GM12801 (cell line): ENCODE results near the gene TP53BP2.

Experiments used
- TF ChIP-seq, protein P1 (sequence below): IDR thresholded peaks from one replicate; pipeline ENCODE4 v1.5.1; 2011; ENCODE audit warnings: control low read depth; ENCODE audit not compliant: insufficient read length; ENCODE audit errors: extremely low read depth

The TP53BP2 gene

DNA sequence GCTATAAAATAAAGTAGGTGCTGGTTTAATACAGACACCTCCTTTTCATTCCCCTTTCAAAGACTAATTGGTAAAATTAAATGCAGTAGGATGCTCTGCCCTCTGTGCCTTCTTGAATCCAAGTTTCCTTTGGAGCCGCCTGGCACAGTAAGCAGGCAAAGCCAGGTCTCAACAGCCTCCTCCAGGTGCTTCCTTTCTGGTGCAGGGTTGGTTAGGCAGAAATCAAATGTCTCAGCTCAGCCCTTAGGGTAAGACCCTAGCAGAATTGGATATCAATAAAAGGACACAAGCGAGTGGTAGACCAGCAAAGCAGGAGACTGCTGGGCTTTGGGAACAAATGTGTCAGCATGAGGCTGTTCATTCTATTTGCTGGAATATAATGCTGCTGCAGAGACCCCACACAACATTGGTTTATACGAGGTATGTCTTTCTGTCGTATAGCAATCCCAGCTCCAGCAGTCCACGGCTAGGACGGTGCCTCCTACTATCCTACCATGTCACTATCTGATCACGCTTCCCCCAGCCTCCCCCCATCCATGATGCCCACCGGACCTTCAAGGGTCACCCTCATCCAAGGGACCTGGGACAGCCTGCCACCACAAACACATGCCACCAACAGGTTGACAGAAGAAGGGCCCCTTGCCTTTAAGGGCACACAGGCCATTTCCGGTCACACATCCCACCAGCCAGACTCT, 75.0 kb downstream of the TP53BP2 start:
- TF ChIP-seq, protein P1, sequence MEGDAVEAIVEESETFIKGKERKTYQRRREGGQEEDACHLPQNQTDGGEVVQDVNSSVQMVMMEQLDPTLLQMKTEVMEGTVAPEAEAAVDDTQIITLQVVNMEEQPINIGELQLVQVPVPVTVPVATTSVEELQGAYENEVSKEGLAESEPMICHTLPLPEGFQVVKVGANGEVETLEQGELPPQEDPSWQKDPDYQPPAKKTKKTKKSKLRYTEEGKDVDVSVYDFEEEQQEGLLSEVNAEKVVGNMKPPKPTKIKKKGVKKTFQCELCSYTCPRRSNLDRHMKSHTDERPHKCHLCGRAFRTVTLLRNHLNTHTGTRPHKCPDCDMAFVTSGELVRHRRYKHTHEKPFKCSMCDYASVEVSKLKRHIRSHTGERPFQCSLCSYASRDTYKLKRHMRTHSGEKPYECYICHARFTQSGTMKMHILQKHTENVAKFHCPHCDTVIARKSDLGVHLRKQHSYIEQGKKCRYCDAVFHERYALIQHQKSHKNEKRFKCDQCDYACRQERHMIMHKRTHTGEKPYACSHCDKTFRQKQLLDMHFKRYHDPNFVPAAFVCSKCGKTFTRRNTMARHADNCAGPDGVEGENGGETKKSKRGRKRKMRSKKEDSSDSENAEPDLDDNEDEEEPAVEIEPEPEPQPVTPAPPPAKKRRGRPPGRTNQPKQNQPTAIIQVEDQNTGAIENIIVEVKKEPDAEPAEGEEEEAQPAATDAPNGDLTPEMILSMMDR: no peak

DNA sequence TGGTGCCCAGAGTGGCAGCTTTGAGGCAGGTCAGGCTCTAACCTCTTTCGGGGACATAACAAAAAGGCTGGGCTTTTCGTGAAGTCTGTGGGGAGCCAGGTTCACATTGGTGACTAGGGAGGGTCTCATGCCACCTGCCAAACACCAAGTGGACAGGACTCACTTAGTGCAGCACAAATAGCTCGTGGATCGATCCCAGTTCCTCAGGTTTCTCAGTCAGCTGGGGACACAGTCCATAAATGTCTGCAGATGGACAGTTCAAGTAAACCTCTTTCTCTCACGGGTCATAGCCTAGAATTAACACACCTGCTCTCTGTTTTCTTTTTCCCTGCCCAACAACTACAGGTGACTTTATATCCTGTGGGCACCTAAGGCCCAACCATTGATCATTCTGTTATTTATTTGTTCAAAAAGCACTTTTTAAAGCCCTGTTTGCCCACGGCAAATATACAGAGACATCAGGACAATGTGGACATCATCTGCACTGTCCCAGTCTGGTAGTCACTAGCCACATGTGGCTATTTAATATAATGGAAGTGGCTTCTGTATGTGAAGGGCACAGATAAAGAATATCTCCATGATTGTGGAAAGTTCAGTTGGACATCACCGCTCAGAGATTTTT, 79.9 kb downstream of the TP53BP2 start:
- TF ChIP-seq, protein P1: no peak

DNA sequence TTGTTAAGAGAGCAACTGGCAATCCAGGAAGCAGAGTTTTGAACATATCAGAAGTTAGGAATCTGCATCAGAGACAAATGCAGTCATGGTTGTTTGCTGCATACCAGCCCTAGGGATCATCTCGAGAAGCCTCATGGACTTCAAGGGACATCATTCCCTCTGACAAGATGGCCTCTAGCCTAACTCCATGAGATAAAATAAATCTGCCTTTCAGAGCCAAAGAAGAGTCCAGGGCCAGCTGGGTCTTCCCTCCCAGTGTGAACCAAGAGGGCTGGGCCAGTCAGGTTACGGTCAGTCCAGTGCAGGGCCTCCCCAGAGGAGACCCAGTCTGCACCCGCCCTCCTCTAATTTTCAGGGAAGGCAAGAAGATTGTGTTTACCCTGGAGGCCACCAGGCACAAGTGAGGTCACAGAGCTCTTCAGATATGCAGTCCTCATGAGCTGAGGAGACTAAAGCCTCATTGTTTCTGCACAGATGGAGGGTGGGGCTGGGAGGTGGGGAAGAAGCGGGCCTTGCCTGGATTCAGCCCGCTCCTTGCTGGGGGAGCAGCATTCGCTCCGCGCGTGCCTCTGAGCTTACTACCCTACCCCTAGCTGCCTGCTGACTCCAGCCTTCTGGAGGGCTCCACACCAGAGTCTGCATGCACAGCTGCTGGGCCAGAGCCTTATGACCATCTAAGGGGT, 80.6 kb downstream of the TP53BP2 start:
- TF ChIP-seq, protein P1: no peak

DNA sequence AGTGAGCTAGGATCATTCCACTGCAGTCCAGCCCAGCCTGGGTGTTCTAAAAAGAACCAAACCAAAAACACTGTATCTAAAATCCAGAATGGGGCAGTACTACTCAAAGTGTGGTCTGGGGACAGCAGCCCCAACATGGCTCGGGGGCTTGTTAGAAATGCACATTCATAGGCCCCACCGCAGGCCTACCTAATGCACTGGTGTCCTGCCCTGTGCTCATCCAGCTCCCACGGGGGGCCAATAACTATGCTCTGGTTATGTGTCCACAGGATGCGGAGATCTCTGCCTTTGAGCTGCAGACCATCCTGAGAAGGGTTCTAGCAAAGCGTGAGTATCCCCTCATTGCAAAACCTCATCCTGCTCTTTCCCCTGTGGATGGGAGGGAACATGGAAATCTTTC, 81.9 kb downstream of the TP53BP2 start:
- TF ChIP-seq, protein P1: no peak

DNA sequence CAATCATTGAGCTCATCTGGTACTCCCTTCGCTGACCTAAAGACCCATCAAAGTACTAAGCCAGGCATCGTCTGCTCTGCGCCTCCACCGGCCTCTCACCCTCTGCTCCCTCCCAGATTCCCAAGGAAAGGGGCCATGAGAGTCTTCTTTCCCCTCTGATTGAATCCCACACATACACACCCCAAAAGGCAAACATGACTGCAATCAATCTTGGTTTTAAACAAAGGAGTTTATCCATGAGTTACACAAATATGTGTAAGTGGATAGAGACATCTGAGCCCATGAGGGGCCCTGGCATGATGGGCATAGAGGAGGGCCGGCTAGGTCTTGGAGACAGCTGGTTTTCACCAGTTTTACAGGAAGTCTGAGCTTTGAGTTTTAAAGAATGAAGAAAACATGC, 82.5 kb downstream of the TP53BP2 start:
- TF ChIP-seq, protein P1: no peak

DNA sequence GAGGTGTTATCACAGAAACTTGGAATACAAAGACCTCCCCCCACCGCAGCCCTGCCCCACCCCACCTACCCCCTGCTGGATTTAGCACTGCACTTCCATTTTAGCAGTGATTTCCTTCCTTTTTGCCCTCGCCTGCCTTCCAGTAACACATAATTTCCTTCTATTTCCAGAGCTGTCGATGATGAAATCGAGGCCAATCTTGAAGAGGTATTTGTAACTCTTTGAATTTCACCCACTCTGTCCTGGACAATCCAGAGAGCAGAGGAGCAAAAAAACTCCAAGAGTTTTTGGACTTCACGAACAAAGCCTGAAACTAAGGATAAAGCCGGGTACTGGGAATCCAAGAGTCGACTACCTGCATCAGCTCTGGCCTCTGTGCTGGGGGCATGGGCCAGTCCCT, 84.3 kb downstream of the TP53BP2 start:
- TF ChIP-seq, protein P1: no peak

DNA sequence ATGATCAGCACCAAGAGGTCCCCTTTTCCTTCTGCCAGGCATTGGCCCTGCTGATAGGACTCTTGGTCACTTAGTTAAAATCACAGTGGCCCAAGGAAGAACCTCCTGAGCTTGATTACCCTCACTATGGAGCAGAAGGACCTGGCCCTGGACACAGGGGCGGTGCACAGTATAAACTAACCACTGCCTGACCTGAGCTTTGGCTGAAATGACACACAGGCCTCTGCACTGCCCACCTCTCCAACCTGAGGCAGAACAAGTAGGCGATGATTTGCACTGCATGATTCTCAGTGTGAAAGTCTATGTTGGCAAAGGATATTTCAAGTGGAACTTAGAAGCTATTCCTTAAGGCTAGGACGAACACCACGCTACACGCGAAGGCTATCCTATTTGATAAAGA, 84.9 kb downstream of the TP53BP2 start:
- TF ChIP-seq, protein P1: no peak
